Measurements from ENCODE around the gene FNDC3B. TPM values are rescaled to one million over a fixed set of nuclear protein-coding genes. Genes with fewer than 3 reads are reported as not detected.

Gene FNDC3B
- total and polyA plus RNA-seq, 10 donors: 3.1 to 149 (median 103) TPM

GRCh38 chr3:172227340-172228035, 188.1 kb downstream of the FNDC3B start:
- TF ChIP-seq POLR2A (IDR thresholded peaks at IDR 0.05): no peak
- no peak for TF ChIP-seq CTCF (IDR thresholded peaks at IDR 0.05 in 8 of 11, conservative IDR thresholded peaks at IDR 0.05 in 3 of 11)
- no peak for TF ChIP-seq POLR2AphosphoS5 (IDR thresholded peaks at IDR 0.05)
- intact Hi-C loops (cut with DNase I; ENCODE audit: low total_unique reads): no loop called here
- WGBS, 5 donors: 82 to 94% (median 93%) methylated on average over 3 of the region's 3 CpGs
- no peak overlapping the region for H3K27ac ChIP-seq
- DNase-seq: no peak
- H3K27me3 ChIP-seq (replicated peaks in 1 of 7): no peaks in the 10 kb centered on the region
- H3K36me3 ChIP-seq: peaks cover 0 to 27% (median 0%) of the 10 kb centered on the region in 6 donors
- no peak overlapping the region for H3K4me3 ChIP-seq
- peaks cover 0 to 19% (median 4%) of the 10 kb centered on the region in 6 donors for H3K4me1 ChIP-seq
- H3K9me3 ChIP-seq: no peaks in the 10 kb centered on the region

- Histone ChIP-seq H3K4me3 (no peak overlapping the region), H3K27me3 (replicated peaks in 1 of 7) (no peaks in the 10 kb centered on the region), H3K27ac (no peak overlapping the region), H3K9me3 (no peaks in the 10 kb centered on the region), H3K4me1 (peaks cover 0 to 15% (median 4%) of the 10 kb centered on the region in 6 donors), H3K36me3 (peaks cover 0 to 27% (median 0%) of the 10 kb centered on the region in 6 donors)
- DNase-seq: no peak
- WGBS, 5 donors: 66 to 98% (median 69%) methylated on average over 2 of the region's 2 CpGs
- no peak for TF ChIP-seq CTCF (IDR thresholded peaks at IDR 0.05 in 8 of 11, conservative IDR thresholded peaks at IDR 0.05 in 3 of 11)
- TF ChIP-seq POLR2AphosphoS5 (IDR thresholded peaks at IDR 0.05): no peak
- TF ChIP-seq POLR2A (IDR thresholded peaks at IDR 0.05): no peak
- intact Hi-C loops (cut with DNase I; ENCODE audit: low total_unique reads): no loop called here
Measured at GRCh38 chr3:172228036-172228415, 188.6 kb downstream of the FNDC3B start.

- Histone ChIP-seq H3K4me1 (peaks cover 0 to 3% (median 0%) of the 10 kb centered on the region in 6 donors), H3K27ac (no peak overlapping the region), H3K27me3 (replicated peaks in 1 of 7) (no peaks in the 10 kb centered on the region), H3K9me3 (no peaks in the 10 kb centered on the region), H3K4me3 (no peak overlapping the region), H3K36me3 (peaks cover 0 to 27% (median 0%) of the 10 kb centered on the region in 6 donors)
- WGBS, 5 donors: 85 to 95% (median 88%) methylated on average over 1 of the region's 1 CpG
- no peak for DNase-seq
- intact Hi-C loops (cut with DNase I; ENCODE audit: low total_unique reads): no loop called here
- TF ChIP-seq POLR2AphosphoS5 (IDR thresholded peaks at IDR 0.05) (no peak), POLR2A (IDR thresholded peaks at IDR 0.05) (no peak), CTCF (IDR thresholded peaks at IDR 0.05 in 8 of 11, conservative IDR thresholded peaks at IDR 0.05 in 3 of 11) (no peak)
Measured at GRCh38 chr3:172229462-172229861, 190.1 kb downstream of the FNDC3B start.

GRCh38 chr3:172231318-172231901, 192.0 kb downstream of the FNDC3B start:
- no peaks in the 10 kb centered on the region for H3K4me1 ChIP-seq
- H3K27ac ChIP-seq: no peak overlapping the region
- WGBS, 5 donors: 81 to 97% (median 94%) methylated on average over 8 of the region's 8 CpGs

More at GRCh38 chr3:172231318-172231901, 192.0 kb downstream of the FNDC3B start:
- Histone ChIP-seq H3K9me3 (no peaks in the 10 kb centered on the region), H3K36me3 (peaks cover 0 to 27% (median 0%) of the 10 kb centered on the region in 6 donors), H3K27me3 (replicated peaks in 1 of 7) (no peaks in the 10 kb centered on the region), H3K4me3 (no peak overlapping the region)
- intact Hi-C loops (cut with DNase I; ENCODE audit: low total_unique reads): no loop called here
- no peak for DNase-seq
- no peak for TF ChIP-seq POLR2A (IDR thresholded peaks at IDR 0.05)
- TF ChIP-seq CTCF (IDR thresholded peaks at IDR 0.05 in 8 of 11, conservative IDR thresholded peaks at IDR 0.05 in 3 of 11): no peak
- no peak for TF ChIP-seq POLR2AphosphoS5 (IDR thresholded peaks at IDR 0.05)
